ENCODE results near the gene GALR1.
"Not testable (repeated sequence)": the region's sequence is repeated elsewhere in the genome, so short reads cannot be mapped to it uniquely, and the experiment has no call there.

Gene GALR1

GRCh38 chr18:77230645-77231044 is 19.0 kb upstream of the GALR1 start:
- H3K27ac ChIP-seq (replicated peaks), result no peak overlapping the region
- H3K4me3 ChIP-seq (replicated peaks; ENCODE audit: insufficient read depth, low read length), result no peak overlapping the region
- TF ChIP-seq REST (IDR thresholded peaks at IDR 0.05; ENCODE audit: insufficient replicate concordance, low read depth) (no peak), CTCF (IDR thresholded peaks at IDR 0.05; ENCODE audit: insufficient read depth, low read length) (no peak), GABPA (IDR thresholded peaks at IDR 0.05; ENCODE audit: low read depth) (no peak), SPI1 (IDR thresholded peaks at IDR 0.05; ENCODE audit: borderline replicate concordance, low read depth) (no peak), POLR2AphosphoS5 (IDR thresholded peaks at IDR 0.05; ENCODE audit: low read depth) (no peak)
- no peak for DNase-seq (ENCODE audit: low read depth in 1 of 2, low spot score in 1 of 2)
- H3K27me3 ChIP-seq (ENCODE audit: insufficient read depth, poor library complexity, severe bottlenecking), result peaks cover 5% of the 10 kb centered on the region

GRCh38 chr18:77234504-77235365 is 14.9 kb upstream of the GALR1 start:
- DNase-seq (ENCODE audit: low read depth in 1 of 2, low spot score in 1 of 2), result no peak
- Histone ChIP-seq H3K27me3 (ENCODE audit: insufficient read depth, poor library complexity, severe bottlenecking) (no peaks in the 10 kb centered on the region), H3K27ac (replicated peaks) (no peak overlapping the region), H3K4me3 (replicated peaks; ENCODE audit: insufficient read depth, low read length) (no peak overlapping the region)
- TF ChIP-seq SPI1 (IDR thresholded peaks at IDR 0.05; ENCODE audit: borderline replicate concordance, low read depth), result no peak
- TF ChIP-seq REST (IDR thresholded peaks at IDR 0.05; ENCODE audit: insufficient replicate concordance, low read depth), result no peak
- TF ChIP-seq GABPA (IDR thresholded peaks at IDR 0.05; ENCODE audit: low read depth), result no peak
- TF ChIP-seq CTCF (IDR thresholded peaks at IDR 0.05; ENCODE audit: insufficient read depth, low read length), result no peak
- no peak for TF ChIP-seq POLR2AphosphoS5 (IDR thresholded peaks at IDR 0.05; ENCODE audit: low read depth)

- H3K27ac ChIP-seq (replicated peaks); H3K27me3 ChIP-seq (ENCODE audit: insufficient read depth, poor library complexity, severe bottlenecking); DNase-seq (ENCODE audit: low read depth in 1 of 2, low spot score in 1 of 2); H3K4me3 ChIP-seq (replicated peaks; ENCODE audit: insufficient read depth, low read length): not testable (repeated sequence)
Measured at GRCh38 chr18:77239285-77239684, 10.4 kb upstream of the GALR1 start.

GRCh38 chr18:77248873-77249568 is 627 bp upstream of the GALR1 start:
- Histone ChIP-seq H3K27me3 (ENCODE audit: insufficient read depth, poor library complexity, severe bottlenecking) (peaks cover 70% of the 10 kb centered on the region), H3K4me3 (replicated peaks; ENCODE audit: insufficient read depth, low read length) (no peak overlapping the region), H3K27ac (replicated peaks) (no peak overlapping the region)
- TF ChIP-seq GABPA (IDR thresholded peaks at IDR 0.05; ENCODE audit: low read depth), result no peak
- TF ChIP-seq POLR2AphosphoS5 (IDR thresholded peaks at IDR 0.05; ENCODE audit: low read depth), result no peak
- TF ChIP-seq REST (IDR thresholded peaks at IDR 0.05; ENCODE audit: insufficient replicate concordance, low read depth), result no peak
- no peak for TF ChIP-seq CTCF (IDR thresholded peaks at IDR 0.05; ENCODE audit: insufficient read depth, low read length)
- no peak for TF ChIP-seq SPI1 (IDR thresholded peaks at IDR 0.05; ENCODE audit: borderline replicate concordance, low read depth)
- DNase-seq (ENCODE audit: low read depth in 1 of 2, low spot score in 1 of 2), result no peak
